HCT116 (cell line): ENCODE results near the gene INMT. TPM values are rescaled to one million over a fixed set of nuclear protein-coding genes. Genes with fewer than 3 reads are reported as not detected.

Experiments
- ATAC-seq: fragments of 200-7000 bp; cut with Tn5 transposase; 2 replicates; pipeline ENCODE4 v1.9.1; 2020; ENCODE audit warnings: mild to moderate bottlenecking, moderate library complexity
- BruUV-seq: library from RNA; stranded (reverse); fragments of 400-500 nt; replicated peaks from 2 replicates; lab custom pipeline; 2021; lab: Mats Ljungman, UMichigan
- CTCF ChIA-PET: fragments of 300-600 bp; sonication (Branson Sonifier 250); formaldehyde crosslinking; loops from one replicate; lab custom pipeline; 2021; ENCODE audit warnings: antibody characterized with exemption; lab: Charles Lee
- POLR2A ChIA-PET: fragments of 300-600, 350-600 bp; sonication (Branson Sonifier 250); formaldehyde crosslinking; loops from one replicate; lab custom pipeline; 2021; ENCODE audit warnings: antibody characterized with exemption; lab: Charles Lee
- RAD21 ChIA-PET, 2 experiments: fragments of 300-600 bp; sonication (Branson Sonifier 250); formaldehyde crosslinking; loops; one replicate each; lab custom pipeline; 2023; ENCODE audit warnings: low total read pairs in 2 of 2; ENCODE audit not compliant: uncharacterized antibody in 2 of 2, unreplicated experiment in 2 of 2, low non-redundant PET in 1 of 2; lab: Charles Lee
- DNase-seq: peaks from one replicate; pipeline ENCODE4 v3.0.0-alpha.2; 2010; ENCODE audit warnings: low read depth, low spot score
- H2AFZ ChIP-seq: fragments of 200-600 bp; shearing (Covaris generic), sonication (generic); 2 replicates; pipeline ENCODE4 v1.6.1; 2017; ENCODE audit warnings: low read depth, mixed run types, mixed read lengths, antibody characterized with exemption, low read length; ENCODE audit not compliant: poor library complexity, severe bottlenecking
- H3K27ac ChIP-seq: 2 replicates; pipeline ENCODE4 v1.5.1; 2012; ENCODE audit warnings: low read depth, low read length
- H3K27me3 ChIP-seq: fragments of 200-600 bp; sonication (generic); 2 replicates; pipeline ENCODE4 v1.6.1; 2016; ENCODE audit warnings: mixed run types, low read length, mixed read lengths; ENCODE audit not compliant: insufficient read depth
- H3K36me3 ChIP-seq, 2 experiments: fragments of 200-500 bp in 1 of 2; fragments of 200-600 bp in 1 of 2; sonication (Bioruptor generic) in 1 of 2; sonication (generic) in 1 of 2; 2 replicates each; pipeline versions ENCODE4 v1.5.1 to v1.6.1; 2014 to 2016; ENCODE audit warnings: low read length in 2 of 2, inconsistent platforms in 1 of 2, mixed read lengths in 1 of 2, mixed run types in 1 of 2; ENCODE audit not compliant: insufficient read depth in 2 of 2, control insufficient read depth in 1 of 2
- H3K4me1 ChIP-seq, 2 experiments: fragments of 200-600 bp in 1 of 2; sonication (generic) in 1 of 2; 2 replicates each; pipeline versions ENCODE4 v1.5.1 to v1.6.1; 2012 to 2017; ENCODE audit warnings: low read length in 2 of 2, inconsistent platforms in 1 of 2, mild to moderate bottlenecking in 1 of 2, mixed read lengths in 1 of 2, mixed run types in 1 of 2, moderate library complexity in 1 of 2; ENCODE audit not compliant: insufficient read depth in 2 of 2, control insufficient read depth in 1 of 2
- H3K4me2 ChIP-seq: fragments of 200-600 bp; sonication (generic); 2 replicates; pipeline ENCODE4 v1.6.1; 2017; ENCODE audit warnings: mixed run types, low read length, mixed read lengths
- H3K4me3 ChIP-seq, 2 experiments: fragments of 200-600 bp in 1 of 2; sonication (generic) in 1 of 2; replicated peaks in 1 of 2; 2 replicates each; pipeline ENCODE4 v1.5.1; 2011 to 2016; ENCODE audit warnings: low read length in 2 of 2, control low read depth in 1 of 2, low read depth in 1 of 2, mild to moderate bottlenecking in 1 of 2, mixed read lengths in 1 of 2, mixed run types in 1 of 2
- H3K79me2 ChIP-seq: fragments of 200-600 bp; sonication (generic); 2 replicates; pipeline ENCODE4 v1.6.1; 2017; ENCODE audit warnings: mild to moderate bottlenecking, mixed run types, low read length, moderate library complexity, mixed read lengths; ENCODE audit not compliant: insufficient read depth
- H3K9ac ChIP-seq: fragments of 200-600 bp; sonication (generic); 2 replicates; pipeline ENCODE4 v1.6.1; 2016; ENCODE audit warnings: low read length, mixed read lengths
- H3K9me2 ChIP-seq: fragments of 200-600 bp; sonication (generic), shearing (Covaris generic); 2 replicates; pipeline ENCODE4 v1.6.1; 2017; ENCODE audit warnings: mixed run types, mild to moderate bottlenecking, moderate library complexity; ENCODE audit not compliant: insufficient read depth
- H3K9me3 ChIP-seq, 2 experiments: fragments of 200-500 bp in 1 of 2; fragments of 200-600 bp in 1 of 2; sonication (Bioruptor generic) in 1 of 2; sonication (generic) in 1 of 2; 2 replicates each; pipeline ENCODE4 v1.6.1; 2014 to 2017; ENCODE audit warnings: low read length in 2 of 2, mixed read lengths in 2 of 2, inconsistent platforms in 1 of 2, low read depth in 1 of 2, mild to moderate bottlenecking in 1 of 2, mixed run types in 1 of 2, moderate library complexity in 1 of 2; ENCODE audit not compliant: control insufficient read depth in 1 of 2, insufficient read depth in 1 of 2
- H4K20me1 ChIP-seq: fragments of 200-600 bp; sonication (generic), shearing (Covaris generic); 2 replicates; pipeline ENCODE4 v1.6.1; 2017; ENCODE audit warnings: mixed run types, mild to moderate bottlenecking, moderate library complexity; ENCODE audit not compliant: insufficient read depth
- CBX3 ChIP-seq: IDR thresholded peaks from 2 replicates; pipeline ENCODE4 v1.6.1; 2012; ENCODE audit warnings: low read depth
- EZH2phosphoT487 ChIP-seq: fragments of 200-600 bp; IDR thresholded peaks from 2 replicates; pipeline ENCODE4 v1.6.1; 2018; ENCODE audit warnings: antibody characterized with exemption, borderline replicate concordance
- FOSL1 ChIP-seq: IDR thresholded peaks from 2 replicates; pipeline ENCODE4 v1.6.1; 2012; ENCODE audit warnings: low read depth
- JUND ChIP-seq: IDR thresholded peaks from 2 replicates; pipeline ENCODE4 v1.6.1; 2012
- POLR2AphosphoS5 ChIP-seq: IDR thresholded peaks from 2 replicates; pipeline ENCODE4 v1.6.1; 2011; ENCODE audit warnings: mild to moderate bottlenecking, low read depth, low read length, moderate library complexity
- RAD21 ChIP-seq: IDR thresholded peaks from 2 replicates; pipeline ENCODE4 v1.6.1; 2012; ENCODE audit warnings: low read depth, mild to moderate bottlenecking
- SP1 ChIP-seq: IDR thresholded peaks from 2 replicates; pipeline ENCODE4 v1.6.1; 2012; ENCODE audit warnings: low read depth
- SRF ChIP-seq: IDR thresholded peaks from 2 replicates; pipeline ENCODE4 v1.6.1; 2012; ENCODE audit warnings: low read depth
- YY1 ChIP-seq: IDR thresholded peaks from 2 replicates; pipeline ENCODE4 v1.6.1; 2011; ENCODE audit warnings: low read length, low read depth, moderate library complexity, mild to moderate bottlenecking; ENCODE audit not compliant: insufficient replicate concordance; ENCODE audit errors: extremely low read depth
- intact Hi-C: fragments of 100-400 bp; cut with micrococcal nuclease; formaldehyde crosslinking; loops from 2 replicates; pipeline ENCODE4 v1.10.0; 2022
- total RNA-seq: library from RNA; stranded (reverse); gene quantifications from one replicate; pipeline ENCODE4 v1.2.1, GENCODE V29; 2021; ENCODE audit not compliant: unreplicated experiment
- TF ChIP-seq, protein P1 (sequence below): IDR thresholded peaks from 2 replicates; pipeline ENCODE4 v1.6.1; 2012
- TF ChIP-seq, protein P2 (sequence below): IDR thresholded peaks from 2 replicates; pipeline ENCODE4 v1.6.1; 2012
- TF ChIP-seq, protein P3 (sequence below): IDR thresholded peaks from 2 replicates; pipeline ENCODE4 v1.6.1; 2011; ENCODE audit warnings: mild to moderate bottlenecking, low read length, moderate library complexity; ENCODE audit not compliant: insufficient replicate concordance; ENCODE audit errors: extremely low read depth

Gene INMT
- total RNA-seq, 1 experiment from 2014 or later: 0.32 TPM

DNA sequence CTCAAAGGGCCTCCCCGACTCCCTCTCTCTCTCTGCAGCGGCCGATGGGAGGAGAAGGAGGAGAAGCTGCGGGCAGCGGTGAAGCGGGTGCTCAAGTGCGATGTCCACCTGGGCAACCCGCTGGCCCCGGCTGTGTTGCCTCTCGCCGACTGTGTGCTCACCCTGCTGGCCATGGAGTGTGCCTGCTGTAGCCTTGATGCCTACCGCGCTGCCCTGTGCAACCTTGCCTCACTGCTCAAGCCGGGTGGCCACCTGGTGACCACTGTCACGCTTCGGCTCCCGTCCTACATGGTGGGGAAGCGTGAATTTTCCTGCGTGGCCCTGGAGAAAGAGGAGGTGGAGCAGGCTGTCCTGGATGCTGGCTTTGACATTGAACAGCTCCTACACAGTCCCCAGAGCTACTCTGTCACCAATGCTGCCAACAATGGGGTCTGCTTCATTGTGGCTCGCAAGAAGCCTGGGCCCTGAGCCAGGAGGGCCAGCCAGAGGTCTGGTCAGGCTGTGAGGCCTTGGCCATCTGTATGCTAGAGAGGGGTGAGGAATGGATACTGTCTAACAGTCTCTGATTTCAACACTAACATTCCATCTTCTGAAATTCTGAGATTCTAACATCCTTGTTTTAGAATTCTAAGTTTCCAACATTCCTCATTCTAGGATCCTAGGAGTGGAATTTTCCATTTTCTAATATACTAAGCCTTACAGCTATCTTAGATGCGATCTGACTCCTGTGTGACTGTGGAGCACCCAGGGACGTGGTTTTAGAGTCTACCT lies 3.6 kb downstream of the INMT start (continued):
- no peak for TF ChIP-seq SRF
- TF ChIP-seq POLR2AphosphoS5: no peak
- TF ChIP-seq, protein P1, sequence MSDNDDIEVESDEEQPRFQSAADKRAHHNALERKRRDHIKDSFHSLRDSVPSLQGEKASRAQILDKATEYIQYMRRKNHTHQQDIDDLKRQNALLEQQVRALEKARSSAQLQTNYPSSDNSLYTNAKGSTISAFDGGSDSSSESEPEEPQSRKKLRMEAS: no peak

DNA sequence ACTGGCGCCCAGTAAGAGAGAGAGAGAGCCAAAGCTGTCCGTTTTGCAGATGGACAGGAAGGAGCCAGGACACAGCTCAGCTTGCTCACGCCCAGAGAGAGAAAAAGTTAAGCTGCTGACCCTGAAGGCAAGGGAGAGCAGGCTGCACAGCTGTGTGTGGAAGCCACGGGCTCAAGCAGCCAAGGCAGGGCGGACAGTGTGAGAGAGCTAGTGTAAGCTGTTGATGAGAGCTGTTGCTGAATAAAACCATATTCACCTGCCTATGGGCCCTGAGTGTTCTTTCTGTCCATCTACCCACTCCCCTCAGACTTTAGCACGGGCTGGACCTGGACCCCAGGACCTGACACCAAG lies 5.4 kb downstream of the INMT start:
- Histone ChIP-seq H3K9me3 (no peaks in the 10 kb centered on the region), H2AFZ (no peak overlapping the region), H3K9ac (no peak overlapping the region), H3K27me3 (no peaks in the 10 kb centered on the region), H3K4me2 (no peak overlapping the region), H3K36me3 (no peaks in the 10 kb centered on the region), H3K27ac (no peak overlapping the region), H3K9me2 (no peaks in the 10 kb centered on the region), H3K4me1 (no peaks in the 10 kb centered on the region), H4K20me1 (no peaks in the 10 kb centered on the region), H3K79me2 (no peaks in the 10 kb centered on the region), H3K4me3 (no peak overlapping the region)
- CTCF ChIA-PET: no interaction called here
- TF ChIP-seq, protein P2, sequence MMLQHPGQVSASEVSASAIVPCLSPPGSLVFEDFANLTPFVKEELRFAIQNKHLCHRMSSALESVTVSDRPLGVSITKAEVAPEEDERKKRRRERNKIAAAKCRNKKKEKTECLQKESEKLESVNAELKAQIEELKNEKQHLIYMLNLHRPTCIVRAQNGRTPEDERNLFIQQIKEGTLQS: no peak
- TF ChIP-seq, protein P3, sequence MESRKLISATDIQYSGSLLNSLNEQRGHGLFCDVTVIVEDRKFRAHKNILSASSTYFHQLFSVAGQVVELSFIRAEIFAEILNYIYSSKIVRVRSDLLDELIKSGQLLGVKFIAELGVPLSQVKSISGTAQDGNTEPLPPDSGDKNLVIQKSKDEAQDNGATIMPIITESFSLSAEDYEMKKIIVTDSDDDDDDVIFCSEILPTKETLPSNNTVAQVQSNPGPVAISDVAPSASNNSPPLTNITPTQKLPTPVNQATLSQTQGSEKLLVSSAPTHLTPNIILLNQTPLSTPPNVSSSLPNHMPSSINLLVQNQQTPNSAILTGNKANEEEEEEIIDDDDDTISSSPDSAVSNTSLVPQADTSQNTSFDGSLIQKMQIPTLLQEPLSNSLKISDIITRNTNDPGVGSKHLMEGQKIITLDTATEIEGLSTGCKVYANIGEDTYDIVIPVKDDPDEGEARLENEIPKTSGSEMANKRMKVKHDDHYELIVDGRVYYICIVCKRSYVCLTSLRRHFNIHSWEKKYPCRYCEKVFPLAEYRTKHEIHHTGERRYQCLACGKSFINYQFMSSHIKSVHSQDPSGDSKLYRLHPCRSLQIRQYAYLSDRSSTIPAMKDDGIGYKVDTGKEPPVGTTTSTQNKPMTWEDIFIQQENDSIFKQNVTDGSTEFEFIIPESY: no peak
- no peak for TF ChIP-seq FOSL1
- no peak for TF ChIP-seq YY1
- no peak for TF ChIP-seq CBX3
- TF ChIP-seq POLR2AphosphoS5: no peak
- TF ChIP-seq RAD21: no peak
- no peak for TF ChIP-seq SP1
- TF ChIP-seq EZH2phosphoT487: no peak
- TF ChIP-seq SRF: no peak
- TF ChIP-seq JUND: no peak
- RAD21 ChIA-PET: no interaction called here
- POLR2A ChIA-PET: no interaction called here
- intact Hi-C loops: no loop called here
- no TSS peak for BruUV-seq
- ATAC-seq (no peak), DNase-seq (no peak)
